ENCODE measurements around the gene DCHS2. TPM values are rescaled to one million over a fixed set of nuclear protein-coding genes. Genes with fewer than 3 reads are reported as not detected.

DCHS2 gene
- total and polyA plus RNA-seq, 10 of the 15 experiments (the other 5 are each of a cell fraction or from before 2014, with no cell fraction given) = 0.01 to 0.31 (median 0.06) TPM; not detected in 3

DNA sequence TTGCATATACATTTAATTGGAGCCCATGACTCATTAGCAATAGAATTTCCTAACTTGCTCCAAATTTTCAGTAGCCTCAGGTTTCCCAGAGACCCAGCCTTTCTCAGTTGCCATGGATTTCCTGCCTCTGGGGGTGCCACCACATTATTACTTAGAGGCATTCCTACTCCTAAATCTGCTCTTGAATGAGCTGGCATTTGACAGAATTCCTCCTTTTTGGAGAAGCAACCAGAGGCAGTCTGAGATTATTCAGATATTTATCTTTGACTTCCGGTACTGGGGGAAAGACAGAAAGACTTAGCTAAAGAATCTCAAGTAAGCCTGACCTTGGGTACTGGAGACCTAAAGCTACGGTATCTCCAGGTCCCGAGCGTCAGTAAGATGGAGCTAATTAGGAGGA, 76.3 kb downstream of the DCHS2 start:
- no peaks in the 10 kb centered on the region for H3K9me3 ChIP-seq (replicated peaks; ENCODE audit: control insufficient read depth, insufficient read depth, low read length)
- H3K79me2 ChIP-seq (ENCODE audit: control insufficient read depth, insufficient read depth, low read length) = no peaks in the 10 kb centered on the region
- SMC1A ChIA-PET (ENCODE audit: uncharacterized antibody, unreplicated experiment) = interaction anchor here (0.9 to 2.5 kb wide), 3 partner anchors 10 to 57 kb away, joined by 3 to 8 read pairs (median 5); no protein-coding TSS in a partner anchor
- H3K4me2 ChIP-seq (ENCODE audit: control insufficient read depth, insufficient read depth) = no peak overlapping the region
- DNase-seq (ENCODE audit: low read depth, low spot score) = no peak
- no peaks in the 10 kb centered on the region for H3K36me3 ChIP-seq (ENCODE audit: control insufficient read depth in 2 of 2, insufficient read depth in 2 of 2, low read length in 1 of 2)
- TF ChIP-seq NBN (IDR thresholded peaks at IDR 0.05) = no peak
- TF ChIP-seq FOXM1 (IDR thresholded peaks at IDR 0.05; ENCODE audit: low read depth, low read length) = no peak
- TF ChIP-seq SREBF2 (IDR thresholded peaks at IDR 0.05; ENCODE audit: low read length) = no peak
- no peak for TF ChIP-seq NFYA (IDR thresholded peaks at IDR 0.05; ENCODE audit: borderline replicate concordance, low read depth, low read length)
- no peak for TF ChIP-seq YBX1 (IDR thresholded peaks at IDR 0.05)
- no peak for TF ChIP-seq IKZF1 (conservative IDR thresholded peaks at IDR 0.05)
- TF ChIP-seq RELA (IDR thresholded peaks at IDR 0.05; ENCODE audit: borderline replicate concordance, partially characterized antibody) = no peak
- TF ChIP-seq BACH1 (IDR thresholded peaks at IDR 0.05; ENCODE audit: borderline replicate concordance) = no peak
- WGBS (ENCODE audit: insufficient coverage, insufficient replicate concordance, low lambda C conversion rate, missing lambda C conversion rate) = 84% methylated on average over 4 of the region's 4 CpGs
- intact Hi-C loops (cut with micrococcal nuclease; ENCODE audit: unreplicated experiment) (loop anchor here (5.0 kb wide), 2 partner anchors 57 to 87 kb away; no protein-coding TSS in a partner anchor), in situ Hi-C loops (cut with MboI) (no loop called here)
- H3K27ac ChIP-seq (ENCODE audit: control insufficient read depth, insufficient read depth) = no peak overlapping the region
- 0 out of 4 replicates have a peak, but pooled peaks cover 0 to 2% of the 10 kb centered on the region in 2 experiments for H3K27me3 ChIP-seq (replicated peaks in 1 of 2; ENCODE audit: control insufficient read depth in 2 of 2, insufficient read depth in 2 of 2, low read length in 1 of 2)
- POLR2A ChIA-PET = interaction anchor here (1.8 kb wide), 1 partner anchor 10 kb away, joined by 4 read pairs; no protein-coding TSS in a partner anchor
- H2AFZ ChIP-seq (ENCODE audit: control insufficient read depth, low read depth, low read length) = no peak overlapping the region
- no peak for ATAC-seq
- no peak for FAIRE-seq
- H3K4me3 ChIP-seq = no peak overlapping the region
- H4K20me1 ChIP-seq (ENCODE audit: control insufficient read depth, insufficient read depth) = no peaks in the 10 kb centered on the region
- BruUV-seq (replicated peaks) = no TSS peak
- RAD21 ChIA-PET (ENCODE audit: unreplicated experiment) = interaction anchor here (0.8 to 1.5 kb wide), 2 partner anchors 88 to 91 kb away, joined by 3 read pairs; no protein-coding TSS in a partner anchor
- peaks cover 17% of the 10 kb centered on the region for H3K4me1 ChIP-seq (ENCODE audit: control insufficient read depth, insufficient read depth, low read length)
- CTCF ChIA-PET = interaction anchor here (1.3 to 1.7 kb wide), 2 partner anchors 88 to 91 kb away, joined by 3 to 4 read pairs; no protein-coding TSS in a partner anchor
- no peak overlapping the region for H3K9ac ChIP-seq (ENCODE audit: control insufficient read depth, insufficient read depth, low read length)

DNA sequence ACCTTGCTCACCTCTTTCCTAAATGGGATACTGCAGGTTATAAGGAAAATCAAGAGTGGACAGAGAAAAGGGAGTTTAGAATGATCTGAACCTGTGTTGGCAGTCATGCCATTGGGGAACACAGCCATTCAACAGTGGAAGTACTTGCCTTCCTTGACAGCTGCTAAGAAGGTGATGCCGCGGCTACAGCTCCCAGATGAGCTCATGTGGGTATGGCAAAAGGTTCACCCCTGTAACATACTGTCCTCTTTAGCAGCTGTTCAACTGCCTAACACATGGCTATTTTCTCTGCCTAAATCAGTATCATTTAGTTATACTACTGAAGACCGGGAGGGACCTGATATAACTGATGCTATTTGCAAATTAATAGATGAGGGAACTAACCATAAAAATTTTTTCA, 76.8 kb downstream of the DCHS2 start:
- Histone ChIP-seq H3K4me2 (ENCODE audit: control insufficient read depth, insufficient read depth) (no peak overlapping the region), H3K9ac (ENCODE audit: control insufficient read depth, insufficient read depth, low read length) (no peak overlapping the region), H3K4me3 (no peak overlapping the region), H3K27me3 (replicated peaks in 1 of 2; ENCODE audit: control insufficient read depth in 2 of 2, insufficient read depth in 2 of 2, low read length in 1 of 2) (0 out of 4 replicates have a peak, but pooled peaks cover 0 to 2% of the 10 kb centered on the region in 2 experiments), H2AFZ (ENCODE audit: control insufficient read depth, low read depth, low read length) (no peak overlapping the region), H3K9me3 (replicated peaks; ENCODE audit: control insufficient read depth, insufficient read depth, low read length) (no peaks in the 10 kb centered on the region), H3K4me1 (ENCODE audit: control insufficient read depth, insufficient read depth, low read length) (peaks cover 17% of the 10 kb centered on the region), H3K79me2 (ENCODE audit: control insufficient read depth, insufficient read depth, low read length) (no peaks in the 10 kb centered on the region), H3K27ac (ENCODE audit: control insufficient read depth, insufficient read depth) (no peak overlapping the region), H3K36me3 (ENCODE audit: control insufficient read depth in 2 of 2, insufficient read depth in 2 of 2, low read length in 1 of 2) (no peaks in the 10 kb centered on the region), H4K20me1 (ENCODE audit: control insufficient read depth, insufficient read depth) (no peaks in the 10 kb centered on the region)
- DNase-seq (ENCODE audit: low read depth, low spot score) (no peak), ATAC-seq (no peak), FAIRE-seq (no peak)
- WGBS (ENCODE audit: insufficient coverage, insufficient replicate concordance, low lambda C conversion rate, missing lambda C conversion rate) = 78% methylated on average over 3 of the region's 3 CpGs
- SMC1A ChIA-PET (ENCODE audit: uncharacterized antibody, unreplicated experiment) = interaction anchor here (0.6 kb wide), 2 partner anchors 9 to 81 kb away, joined by 3 read pairs; no protein-coding TSS in a partner anchor
- BruUV-seq (replicated peaks) = no TSS peak
- POLR2A ChIA-PET = no interaction called here
- intact Hi-C loops (cut with micrococcal nuclease; ENCODE audit: unreplicated experiment) (loop anchor here (5.0 kb wide), 2 partner anchors 58 to 88 kb away; no protein-coding TSS in a partner anchor), in situ Hi-C loops (cut with MboI) (no loop called here)
- CTCF ChIA-PET = interaction anchor here (1.7 kb wide), 1 partner anchor 91 kb away, joined by 4 read pairs; no protein-coding TSS in a partner anchor
- RAD21 ChIA-PET (ENCODE audit: unreplicated experiment) = interaction anchor here (0.5 kb wide), 1 partner anchor 629 kb away, joined by 4 read pairs; no protein-coding TSS in a partner anchor
- TF ChIP-seq BACH1 (IDR thresholded peaks at IDR 0.05; ENCODE audit: borderline replicate concordance) (no peak), ZZZ3 (IDR thresholded peaks at IDR 0.05; ENCODE audit: control insufficient read depth, insufficient read length, low read depth) (no peak), TCF12 (IDR thresholded peaks at IDR 0.05; ENCODE audit: low read depth, low read length) (no peak), CBX3 (IDR thresholded peaks at IDR 0.05; ENCODE audit: borderline replicate concordance, low read depth) (no peak)
- TF ChIP-seq, protein P1, sequence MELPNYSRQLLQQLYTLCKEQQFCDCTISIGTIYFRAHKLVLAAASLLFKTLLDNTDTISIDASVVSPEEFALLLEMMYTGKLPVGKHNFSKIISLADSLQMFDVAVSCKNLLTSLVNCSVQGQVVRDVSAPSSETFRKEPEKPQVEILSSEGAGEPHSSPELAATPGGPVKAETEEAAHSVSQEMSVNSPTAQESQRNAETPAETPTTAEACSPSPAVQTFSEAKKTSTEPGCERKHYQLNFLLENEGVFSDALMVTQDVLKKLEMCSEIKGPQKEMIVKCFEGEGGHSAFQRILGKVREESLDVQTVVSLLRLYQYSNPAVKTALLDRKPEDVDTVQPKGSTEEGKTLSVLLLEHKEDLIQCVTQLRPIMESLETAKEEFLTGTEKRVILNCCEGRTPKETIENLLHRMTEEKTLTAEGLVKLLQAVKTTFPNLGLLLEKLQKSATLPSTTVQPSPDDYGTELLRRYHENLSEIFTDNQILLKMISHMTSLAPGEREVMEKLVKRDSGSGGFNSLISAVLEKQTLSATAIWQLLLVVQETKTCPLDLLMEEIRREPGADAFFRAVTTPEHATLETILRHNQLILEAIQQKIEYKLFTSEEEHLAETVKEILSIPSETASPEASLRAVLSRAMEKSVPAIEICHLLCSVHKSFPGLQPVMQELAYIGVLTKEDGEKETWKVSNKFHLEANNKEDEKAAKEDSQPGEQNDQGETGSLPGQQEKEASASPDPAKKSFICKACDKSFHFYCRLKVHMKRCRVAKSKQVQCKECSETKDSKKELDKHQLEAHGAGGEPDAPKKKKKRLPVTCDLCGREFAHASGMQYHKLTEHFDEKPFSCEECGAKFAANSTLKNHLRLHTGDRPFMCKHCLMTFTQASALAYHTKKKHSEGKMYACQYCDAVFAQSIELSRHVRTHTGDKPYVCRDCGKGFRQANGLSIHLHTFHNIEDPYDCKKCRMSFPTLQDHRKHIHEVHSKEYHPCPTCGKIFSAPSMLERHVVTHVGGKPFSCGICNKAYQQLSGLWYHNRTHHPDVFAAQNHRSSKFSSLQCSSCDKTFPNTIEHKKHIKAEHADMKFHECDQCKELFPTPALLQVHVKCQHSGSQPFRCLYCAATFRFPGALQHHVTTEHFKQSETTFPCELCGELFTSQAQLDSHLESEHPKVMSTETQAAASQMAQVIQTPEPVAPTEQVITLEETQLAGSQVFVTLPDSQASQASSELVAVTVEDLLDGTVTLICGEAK (IDR thresholded peaks at IDR 0.05; ENCODE audit: borderline replicate concordance) = no peak
- TF ChIP-seq, protein P2, sequence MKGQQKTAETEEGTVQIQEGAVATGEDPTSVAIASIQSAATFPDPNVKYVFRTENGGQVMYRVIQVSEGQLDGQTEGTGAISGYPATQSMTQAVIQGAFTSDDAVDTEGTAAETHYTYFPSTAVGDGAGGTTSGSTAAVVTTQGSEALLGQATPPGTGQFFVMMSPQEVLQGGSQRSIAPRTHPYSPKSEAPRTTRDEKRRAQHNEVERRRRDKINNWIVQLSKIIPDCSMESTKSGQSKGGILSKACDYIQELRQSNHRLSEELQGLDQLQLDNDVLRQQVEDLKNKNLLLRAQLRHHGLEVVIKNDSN (IDR thresholded peaks at IDR 0.05; ENCODE audit: borderline replicate concordance, extremely low read length, insufficient read depth, low read depth, low read length) = no peak

Data from GM12878 (cell line).